Spleen (tissue), 11 donors: ENCODE measurements around the gene CD82. TPM values are rescaled to one million over a fixed set of nuclear protein-coding genes. Genes with fewer than 3 reads are reported as not detected.
A peak's percentile ranks its signal among the peaks of the same experiment; 100 is the strongest.

ENCODE experiments used
- DNase-seq: peaks from one replicate; pipeline ENCODE4 v3.0.0-alpha.2; 2020
- H3K27ac ChIP-seq, 8 donors: fragments of 200-600 bp; sonication (generic) in 7 of 8; 1 replicate in 4 of 8; 2 replicates in 4 of 8; pipeline versions ENCODE4 v1.5.0 to v1.8.0; 2016 to 2021; ENCODE audit warnings: inconsistent platforms in 4 of 8, mild to moderate bottlenecking in 4 of 8, moderate library complexity in 1 of 8
- H3K27me3 ChIP-seq, 7 donors: fragments of 200-600 bp; sonication (generic) in 6 of 7; replicated peaks in 1 of 7; 1 replicate in 4 of 7; 2 replicates in 3 of 7; pipeline versions ENCODE4 v1.5.0 to v1.8.0; 2016 to 2021; ENCODE audit warnings: inconsistent platforms in 3 of 7, mild to moderate bottlenecking in 1 of 7
- H3K36me3 ChIP-seq, 6 donors: fragments of 200-600 bp; sonication (generic) in 5 of 6; 1 replicate in 4 of 6; 2 replicates in 2 of 6; pipeline versions ENCODE4 v1.5.0 to v1.8.0; 2016 to 2021; ENCODE audit warnings: inconsistent platforms in 2 of 6
- H3K4me1 ChIP-seq, 6 donors: fragments of 200-600 bp; sonication (generic) in 5 of 6; 1 replicate in 3 of 6; 2 replicates in 3 of 6; pipeline versions ENCODE4 v1.5.0 to v1.8.0; 2016 to 2021; ENCODE audit warnings: inconsistent platforms in 3 of 6
- H3K4me3 ChIP-seq, 8 donors: fragments of 200-600 bp; sonication (generic) in 7 of 8; 1 replicate in 4 of 8; 2 replicates in 4 of 8; pipeline versions ENCODE4 v1.5.0 to v1.8.0; 2016 to 2021; ENCODE audit warnings: inconsistent platforms in 4 of 8, mild to moderate bottlenecking in 4 of 8, moderate library complexity in 2 of 8
- H3K9me3 ChIP-seq, 8 donors: fragments of 200-600 bp; sonication (generic) in 7 of 8; 1 replicate in 4 of 8; 2 replicates in 4 of 8; pipeline versions ENCODE4 v1.5.0 to v1.8.0; 2016 to 2021; ENCODE audit warnings: inconsistent platforms in 4 of 8
- CTCF ChIP-seq, 11 experiments: fragments of 200-600 bp in 7 of 11; fragments of 450-650 bp in 4 of 11; sonication (generic) in 4 of 11; IDR thresholded peaks in 8 of 11; conservative IDR thresholded peaks in 3 of 11; 1 replicate in 7 of 11; 2 replicates in 4 of 11; pipeline versions ENCODE4 v1.4.0 to v1.8.0; 2016 to 2021; ENCODE audit warnings: antibody characterized with exemption in 11 of 11, inconsistent platforms in 4 of 11, mild to moderate bottlenecking in 1 of 11
- POLR2A ChIP-seq, 3 donors: fragments of 450-650 bp; IDR thresholded peaks; one replicate each; pipeline ENCODE4 v1.5.1; 2017; ENCODE audit warnings: antibody characterized with exemption in 3 of 3, mild to moderate bottlenecking in 1 of 3
- POLR2AphosphoS5 ChIP-seq, 3 donors: sonication (generic); formaldehyde crosslinking; IDR thresholded peaks; one replicate each; pipeline ENCODE4 v1.5.1; 2017; ENCODE audit warnings: antibody characterized with exemption in 3 of 3
- WGBS, 5 donors: extraction: QIAGEN DNeasy Blood & Tissue Kit in 3 of 5; methylation state at CpG; one replicate each; pipeline versions ENCODE4 v1.1.5 to v1.1.7; 2013 to 2018; 5-methylcytosine and 5-hydroxymethylcytosine counted together
- intact Hi-C: fragments of 100-400 bp; cut with DNase I; formaldehyde crosslinking; loops from one replicate; pipeline ENCODE4 v1.15.0; 2023; ENCODE audit warnings: low total_unique reads
- polyA plus RNA-seq, 3 donors: library from polyadenylated mRNA; stranded (reverse); fragments of 200-250 nt; gene quantifications; one replicate each; pipeline ENCODE4 v1.2.1, GENCODE V29; 2013
- total RNA-seq, 7 donors: library from RNA; depleted of rRNA in 3 of 7; stranded (reverse); fragments of >200 nt in 3 of 7; fragmentation: NEBNext Ultra II Directional in 4 of 7; extraction: Animal tissue kit (Norgen Biotek cat#: 25700) in 4 of 7; gene quantifications; one replicate each; pipeline versions ENCODE4 v1.1.0 to v1.2.1, GENCODE V29; 2016 to 2021
- donor health status: healthy with polysubstance abuse.
- donor health status: DM: no; HTN: no; CAD: no; lungs with moderate emphysema.
- donor health status: DM: no; HTN: no; CAD: no.
- donor health status: Bipolar disorder and iron deficiency.
- donor health status: healthy.
- donor health status: DM: no; HTN: no; CAD: no.
- donor health status: DM: yes; HTN: yes; CAD: no.

The CD82 gene
- total and polyA plus RNA-seq, 10 donors = 27.8 to 174 (median 95.2) TPM

GRCh38 chr11:44595006-44595405, 29.5 kb downstream of the CD82 start:
- Histone ChIP-seq H3K9me3 (no peaks in the 10 kb centered on the region), H3K4me1 (peaks cover 12 to 92% (median 74%) of the 10 kb centered on the region in 6 donors), H3K36me3 (peaks cover 0 to 60% (median 0%) of the 10 kb centered on the region in 6 donors), H3K27ac (peak overlapping the region in 4 of 8 donors; percentile 72 to 89 (median 83)), H3K27me3 (no peaks in the 10 kb centered on the region), H3K4me3 (no peak overlapping the region)
- 70 to 82% (median 78%) methylated on average over 6 of the region's 6 CpGs for WGBS, 5 donors
- no peak for TF ChIP-seq POLR2A (IDR thresholded peaks at IDR 0.05)
- no peak for TF ChIP-seq CTCF (IDR thresholded peaks at IDR 0.05 in 8 of 11, conservative IDR thresholded peaks at IDR 0.05 in 3 of 11)
- TF ChIP-seq POLR2AphosphoS5 (IDR thresholded peaks at IDR 0.05) = no peak
- intact Hi-C loops = no loop called here
- no peak for DNase-seq

GRCh38 chr11:44595964-44596381, 30.5 kb downstream of the CD82 start:
- TF ChIP-seq CTCF (IDR thresholded peaks at IDR 0.05 in 8 of 11, conservative IDR thresholded peaks at IDR 0.05 in 3 of 11) (no peak), POLR2AphosphoS5 (IDR thresholded peaks at IDR 0.05) (peak in 1 of 3 donors; percentile 32)
- Histone ChIP-seq H3K27me3 (no peaks in the 10 kb centered on the region), H3K4me3 (no peak overlapping the region), H3K4me1 (peaks cover 17 to 92% (median 81%) of the 10 kb centered on the region in 6 donors), H3K9me3 (no peaks in the 10 kb centered on the region), H3K27ac (peak overlapping the region; percentile 43 to 89 (median 74)), H3K36me3 (peaks cover 0 to 62% (median 0%) of the 10 kb centered on the region in 6 donors)
- DNase-seq = no peak
- intact Hi-C loops = no loop called here
- WGBS, 5 donors = 62 to 73% (median 66%) methylated on average over 10 of the region's 10 CpGs

- Histone ChIP-seq H3K9me3 (no peaks in the 10 kb centered on the region), H3K4me3 (peak overlapping the region in 1 of 8 donors; percentile 43), H3K27me3 (no peaks in the 10 kb centered on the region), H3K36me3 (peaks cover 0 to 62% (median 0%) of the 10 kb centered on the region in 6 donors), H3K4me1 (peaks cover 23 to 92% (median 83%) of the 10 kb centered on the region in 6 donors), H3K27ac (peak overlapping the region; percentile 43 to 89 (median 74))
- intact Hi-C loops = no loop called here
- WGBS, 5 donors = 44 to 61% (median 56%) methylated on average over 13 of the region's 13 CpGs
- no peak for TF ChIP-seq POLR2A (IDR thresholded peaks at IDR 0.05)
- TF ChIP-seq POLR2AphosphoS5 (IDR thresholded peaks at IDR 0.05) = peak in 2 of 3 donors; percentile 8 to 49
- DNase-seq = no peak
Measured at GRCh38 chr11:44596525-44597276, 31.2 kb downstream of the CD82 start.

- no peaks in the 10 kb centered on the region for H3K9me3 ChIP-seq
- TF ChIP-seq CTCF (IDR thresholded peaks at IDR 0.05 in 8 of 11, conservative IDR thresholded peaks at IDR 0.05 in 3 of 11) = no peak
- peak in 1 of 3 donors; percentile 3 for TF ChIP-seq POLR2AphosphoS5 (IDR thresholded peaks at IDR 0.05)
- H3K4me1 ChIP-seq = peaks cover 28 to 92% (median 83%) of the 10 kb centered on the region in 6 donors
- peaks cover 0 to 70% (median 0%) of the 10 kb centered on the region in 6 donors for H3K36me3 ChIP-seq
- peak overlapping the region in 1 of 8 donors; percentile 43 for H3K4me3 ChIP-seq
- no peaks in the 10 kb centered on the region for H3K27me3 ChIP-seq
- intact Hi-C loops = no loop called here
- WGBS, 5 donors = 58 to 88% (median 76%) methylated on average over 4 to 5 of the region's 5 CpGs
- H3K27ac ChIP-seq = peak overlapping the region; percentile 29 to 89 (median 72)
- DNase-seq = no peak
Measured at GRCh38 chr11:44597358-44598012, 32.0 kb downstream of the CD82 start.
